Liver (tissue), 9 donors: Measurements from ENCODE around the gene TTLL7. TPM values are rescaled to one million over a fixed set of nuclear protein-coding genes. Genes with fewer than 3 reads are reported as not detected.

Experiments
- DNase-seq: peaks from one replicate; pipeline ENCODE4 v3.0.0-alpha.2; 2017; ENCODE audit warnings: low spot score
- H3K27ac ChIP-seq, 2 donors: one replicate each; pipeline ENCODE4 v1.7.0; 2013; ENCODE audit warnings: inconsistent platforms in 2 of 2, low read length in 2 of 2, control low read depth in 1 of 2, low read depth in 1 of 2, mild to moderate bottlenecking in 1 of 2
- H3K27me3 ChIP-seq, 4 donors: one replicate each; pipeline versions ENCODE4 v1.6.1 to v1.7.0; 2013; ENCODE audit warnings: low read length in 3 of 4, inconsistent platforms in 1 of 4, mild to moderate bottlenecking in 1 of 4, moderate library complexity in 1 of 4; ENCODE audit not compliant: control insufficient read depth in 4 of 4, insufficient read depth in 4 of 4
- H3K36me3 ChIP-seq, 4 donors: one replicate each; pipeline versions ENCODE4 v1.6.1 to v1.7.0; 2013; ENCODE audit warnings: low read length in 3 of 4, mild to moderate bottlenecking in 3 of 4, low read depth in 1 of 4, moderate library complexity in 1 of 4; ENCODE audit not compliant: control insufficient read depth in 4 of 4, insufficient read depth in 3 of 4
- H3K4me1 ChIP-seq, 4 donors: one replicate each; pipeline versions ENCODE4 v1.6.1 to v1.7.0; 2013; ENCODE audit warnings: low read length in 3 of 4, mild to moderate bottlenecking in 3 of 4, moderate library complexity in 1 of 4; ENCODE audit not compliant: control insufficient read depth in 4 of 4, insufficient read depth in 4 of 4
- H3K4me3 ChIP-seq, 3 donors: one replicate each; pipeline versions ENCODE4 v1.6.1 to v1.7.0; 2013; ENCODE audit warnings: low read length in 3 of 3, control low read depth in 1 of 3, low read depth in 1 of 3, mild to moderate bottlenecking in 1 of 3
- H3K9ac ChIP-seq, 2 donors: one replicate each; pipeline ENCODE4 v1.7.0; 2013; ENCODE audit warnings: low read length in 2 of 2, mild to moderate bottlenecking in 2 of 2, moderate library complexity in 2 of 2, control low read depth in 1 of 2, low read depth in 1 of 2
- H3K9me3 ChIP-seq, 4 donors: one replicate each; pipeline versions ENCODE4 v1.6.1 to v1.7.0; 2013; ENCODE audit warnings: low read length in 3 of 4; ENCODE audit not compliant: control insufficient read depth in 4 of 4
- ATF3 ChIP-seq: IDR thresholded peaks from 2 replicates; pipeline ENCODE4 v1.6.1; 2016; ENCODE audit warnings: antibody characterized with exemption
- FOXA1 ChIP-seq: IDR thresholded peaks from 2 replicates; pipeline ENCODE4 v1.6.1; 2016; ENCODE audit warnings: antibody characterized with exemption
- FOXA2 ChIP-seq: IDR thresholded peaks from 2 replicates; pipeline ENCODE4 v1.6.1; 2016; ENCODE audit warnings: antibody characterized with exemption
- GABPA ChIP-seq, 2 donors: IDR thresholded peaks in 1 of 2; conservative IDR thresholded peaks in 1 of 2; 2 replicates each; pipeline ENCODE4 v1.6.1; 2016; ENCODE audit warnings: antibody characterized with exemption in 2 of 2, mild to moderate bottlenecking in 1 of 2, moderate library complexity in 1 of 2
- HNF4A ChIP-seq, 2 donors: conservative IDR thresholded peaks; 2 replicates each; pipeline ENCODE4 v1.6.1; 2016; ENCODE audit warnings: antibody characterized with exemption in 2 of 2, mild to moderate bottlenecking in 2 of 2
- HNF4G ChIP-seq: IDR thresholded peaks from 2 replicates; pipeline ENCODE4 v1.6.1; 2016; ENCODE audit warnings: antibody characterized with exemption
- JUND ChIP-seq, 2 donors: IDR thresholded peaks; 2 replicates each; pipeline ENCODE4 v1.6.1; 2016; ENCODE audit warnings: antibody characterized with exemption in 2 of 2
- MAX ChIP-seq: IDR thresholded peaks from 2 replicates; pipeline ENCODE4 v1.6.1; 2016; ENCODE audit warnings: antibody characterized with exemption
- NR2F2 ChIP-seq: IDR thresholded peaks from 2 replicates; pipeline ENCODE4 v1.6.1; 2016; ENCODE audit warnings: antibody characterized with exemption
- RAD21 ChIP-seq, 2 donors: IDR thresholded peaks; 2 replicates each; pipeline ENCODE4 v1.6.1; 2016; ENCODE audit warnings: antibody characterized with exemption in 2 of 2, mild to moderate bottlenecking in 2 of 2
- REST ChIP-seq: IDR thresholded peaks from 2 replicates; pipeline ENCODE4 v1.6.1; 2016; ENCODE audit warnings: antibody characterized with exemption, mild to moderate bottlenecking
- RXRA ChIP-seq, 2 donors: IDR thresholded peaks; 2 replicates each; pipeline ENCODE4 v1.6.1; 2017 to 2018; ENCODE audit warnings: antibody characterized with exemption in 2 of 2, mild to moderate bottlenecking in 1 of 2
- TAF1 ChIP-seq: conservative IDR thresholded peaks from 2 replicates; pipeline ENCODE4 v1.6.1; 2016; ENCODE audit warnings: antibody characterized with exemption, mild to moderate bottlenecking
- YY1 ChIP-seq: IDR thresholded peaks from 2 replicates; pipeline ENCODE4 v1.6.1; 2016; ENCODE audit warnings: antibody characterized with exemption, mild to moderate bottlenecking
- WGBS: extraction: QIAGEN DNeasy Blood & Tissue Kit; methylation state at CpG from one replicate; pipeline ENCODE4 v1.1.7; 2013; 5-methylcytosine and 5-hydroxymethylcytosine counted together
- polyA plus RNA-seq, 2 donors: library from polyadenylated mRNA; stranded (reverse) in 1 of 2; unstranded in 1 of 2; fragments of 200-250 nt in 1 of 2; fragments of >200 nt in 1 of 2; fragmentation: Nextera tagmentation in 1 of 2; extraction: Ambion mirVana in 1 of 2; gene quantifications; one replicate each; pipeline versions ENCODE4 v1.2.1 to v1.2.3, GENCODE V29; 2013 to 2015
- total RNA-seq, 2 donors: library from RNA; depleted of rRNA; stranded (reverse); fragments of >200 nt; gene quantifications; one replicate each; pipeline ENCODE4 v1.2.3, GENCODE V29; 2014
- donor health status: healthy.
- donor health status: healthy.
- donor health status: healthy.
- donor health status: healthy.
- donor health status: healthy.

TTLL7 gene
- total and polyA plus RNA-seq, 4 donors = 1.1 to 6.0 (median 1.9) TPM

- no peak for DNase-seq
- H3K36me3 ChIP-seq = peaks cover 0 to 2% (median 0%) of the 10 kb centered on the region in 4 donors
- 81% methylated on average over 7 of the region's 7 CpGs for WGBS
- H3K27me3 ChIP-seq = no peaks in the 10 kb centered on the region
- no peaks in the 10 kb centered on the region for H3K9me3 ChIP-seq
- H3K4me1 ChIP-seq = peaks cover 0 to 2% (median 0%) of the 10 kb centered on the region in 4 donors
- H3K27ac ChIP-seq = no peak overlapping the region
- no peak overlapping the region for H3K4me3 ChIP-seq
- TF ChIP-seq NR2F2 = no peak
- no peak overlapping the region for H3K9ac ChIP-seq
These were observed 169.8 kb downstream of the TTLL7 start for GRCh38 chr1:83829106-83829505.

GRCh38 chr1:83828456-83828855, 170.5 kb downstream of the TTLL7 start:
- no peaks in the 10 kb centered on the region for H3K27me3 ChIP-seq
- WGBS = 69% methylated on average over 1 of the region's 1 CpG
- no peak overlapping the region for H3K27ac ChIP-seq
- H3K4me3 ChIP-seq = no peak overlapping the region
- DNase-seq = no peak
- H3K9me3 ChIP-seq = no peaks in the 10 kb centered on the region
- peaks cover 0 to 2% (median 0%) of the 10 kb centered on the region in 4 donors for H3K36me3 ChIP-seq
- no peak overlapping the region for H3K9ac ChIP-seq
- TF ChIP-seq TAF1 (no peak), JUND (IDR thresholded peaks at IDR 0.05) (no peak), ATF3 (no peak), REST (no peak), GABPA (IDR thresholded peaks at IDR 0.05 in 1 of 2, conservative IDR thresholded peaks at IDR 0.05 in 1 of 2) (no peak), NR2F2 (peak; percentile 15), YY1 (no peak), FOXA2 (no peak), HNF4A (conservative IDR thresholded peaks at IDR 0.05) (no peak), RXRA (IDR thresholded peaks at IDR 0.05) (peak in 1 of 2 donors; percentile 11), RAD21 (IDR thresholded peaks at IDR 0.05) (no peak)
- H3K4me1 ChIP-seq = no peaks in the 10 kb centered on the region

- Histone ChIP-seq H3K4me3 (no peak overlapping the region), H3K36me3 (peaks cover 0 to 2% (median 0%) of the 10 kb centered on the region in 4 donors), H3K4me1 (no peaks in the 10 kb centered on the region), H3K9me3 (no peaks in the 10 kb centered on the region), H3K27me3 (no peaks in the 10 kb centered on the region), H3K27ac (no peak overlapping the region), H3K9ac (no peak overlapping the region)
- TF ChIP-seq JUND (IDR thresholded peaks at IDR 0.05) (no peak), RXRA (IDR thresholded peaks at IDR 0.05) (no peak), MAX (no peak), TAF1 (no peak), REST (no peak), FOXA1 (no peak), HNF4G (no peak)
- WGBS = 89% methylated on average over 2 of the region's 2 CpGs
- no peak for DNase-seq
These were observed 171.2 kb downstream of the TTLL7 start for GRCh38 chr1:83827741-83828140.
